NCI-H446 (cell line): Measurements from ENCODE around the gene PEF1.

Experiments
- DNase-seq, 2 experiments: peaks; one replicate each; lab custom pipeline; 2025; lab: John Stamatoyannopoulos, UW

Gene PEF1

DNA sequence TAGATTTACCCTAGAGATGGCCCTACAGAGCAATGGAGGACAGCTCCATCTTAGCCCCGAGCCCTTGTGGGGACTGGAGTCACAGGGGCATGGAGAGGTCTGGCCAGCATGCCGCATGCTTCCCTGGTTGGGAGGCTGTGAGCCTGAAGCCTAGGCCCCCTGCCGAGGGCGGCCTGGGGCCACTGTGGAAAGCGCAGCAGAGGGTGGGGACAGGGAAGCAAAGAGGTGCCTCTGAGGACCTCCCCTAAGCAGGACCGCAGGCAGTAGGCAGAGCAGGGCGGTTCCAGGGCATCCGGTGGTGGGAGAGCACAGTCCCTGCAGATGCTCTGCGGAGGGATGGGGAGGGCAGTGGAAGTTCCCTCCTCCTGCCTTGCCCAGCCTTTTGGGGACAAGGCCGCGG, 26.5 kb upstream of the PEF1 start:
- DNase-seq: no peak

DNA sequence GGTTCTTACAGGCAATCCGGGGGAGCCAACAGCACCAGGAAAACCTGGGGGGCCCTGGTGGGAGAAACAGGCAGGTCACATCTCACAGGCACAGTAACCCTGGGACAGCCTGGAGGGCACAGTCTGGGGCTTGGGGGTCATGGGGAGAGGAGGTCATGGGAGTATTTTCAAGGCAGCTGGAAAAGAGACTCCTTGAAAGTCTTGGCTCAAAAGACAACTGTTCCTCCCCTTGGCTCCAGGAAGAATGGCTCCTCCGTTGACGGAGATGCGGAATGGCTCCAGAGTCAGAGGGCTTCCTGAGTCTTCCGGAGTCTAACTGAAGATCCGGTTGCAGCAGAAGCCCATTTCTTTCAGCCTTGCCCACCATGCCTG, 25.9 kb upstream of the PEF1 start:
- peak in 1 of 2 experiments; percentile 31 for DNase-seq

DNA sequence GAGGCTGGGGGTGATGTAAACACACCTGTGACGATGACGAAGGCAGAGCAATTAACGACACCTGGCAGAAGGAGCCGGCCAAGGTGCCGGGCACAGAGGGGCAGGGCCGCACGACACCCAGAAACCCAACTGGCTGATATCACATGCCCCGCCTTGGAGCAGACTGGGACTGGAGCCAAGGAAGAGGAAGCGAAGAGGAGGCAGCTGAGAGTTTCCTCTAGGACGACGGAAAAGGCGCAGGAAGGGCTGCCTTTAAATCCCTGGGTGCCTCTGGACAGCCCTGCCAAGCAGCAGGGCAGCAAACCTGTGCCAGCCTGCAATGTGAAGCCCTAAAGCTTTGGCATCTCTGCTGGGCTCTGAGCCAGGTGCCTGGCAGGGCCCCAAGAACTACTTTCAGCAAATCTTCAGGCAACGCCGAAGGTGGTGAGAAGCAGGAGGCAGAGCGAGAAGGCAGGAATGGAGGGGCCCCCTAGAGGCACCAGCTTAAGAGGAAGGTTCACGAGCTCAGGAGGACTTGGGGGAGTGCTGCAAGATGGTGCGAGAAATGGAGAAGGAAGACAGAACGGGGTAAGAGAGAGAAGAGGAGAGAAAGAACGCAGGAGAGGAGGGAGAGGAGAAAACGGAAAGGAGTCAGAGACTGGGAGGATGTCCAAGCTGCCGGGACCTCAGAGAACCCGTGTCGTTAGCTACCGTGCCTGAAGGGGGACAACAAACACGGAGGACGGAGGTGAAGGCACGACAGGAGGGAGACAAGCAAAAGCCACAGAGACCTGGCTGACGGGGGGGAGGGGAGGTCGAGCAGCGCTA, 25.3 kb upstream of the PEF1 start:
- DNase-seq: peak; percentile 95 to 99

DNA sequence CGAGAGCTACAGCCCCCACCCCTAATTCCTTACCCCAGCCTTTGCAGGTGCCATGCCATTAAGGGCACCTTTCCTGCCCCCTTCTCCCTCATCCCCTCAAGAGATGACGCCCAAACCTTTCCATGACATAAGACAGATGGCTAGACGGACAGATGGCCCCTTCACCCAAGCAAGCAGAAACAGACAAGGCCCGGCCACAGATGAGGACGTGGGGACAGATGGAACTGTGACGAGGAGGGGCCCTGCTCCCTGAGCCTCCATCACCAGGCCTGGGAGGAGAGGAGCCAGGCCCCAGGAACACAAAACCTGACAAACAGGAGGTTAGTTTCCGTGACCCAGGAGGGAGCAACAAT, 24.7 kb upstream of the PEF1 start:
- peak; percentile 81 to 85 for DNase-seq

DNA sequence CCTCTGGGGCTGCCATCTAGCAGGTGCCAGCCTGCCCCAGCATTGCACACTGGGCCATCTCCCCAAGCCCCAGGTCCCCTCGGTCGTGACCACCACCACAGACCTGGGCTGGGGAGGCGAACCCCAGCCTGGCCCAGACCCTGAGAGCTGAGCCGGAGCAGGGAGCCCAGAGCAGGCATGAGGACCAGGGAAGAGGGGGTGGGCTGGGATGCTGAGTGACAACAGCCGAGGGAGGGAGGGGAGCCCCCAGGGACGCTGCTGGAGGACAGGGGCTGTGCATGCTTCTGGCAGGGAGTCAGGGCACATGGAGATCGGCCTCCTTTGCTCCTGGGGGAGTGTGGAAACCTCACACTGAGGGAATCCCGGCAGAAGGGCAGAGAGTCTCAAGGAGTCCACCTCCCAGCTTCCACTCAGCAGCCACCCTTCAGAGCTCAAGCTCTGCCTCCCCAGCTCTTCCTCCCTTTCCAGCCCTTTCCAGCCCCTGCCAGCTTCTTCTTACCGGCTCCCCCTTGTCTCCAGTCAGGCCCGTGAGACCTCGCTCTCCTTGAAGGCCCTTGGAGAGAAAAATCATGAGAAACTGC, 23.7 kb upstream of the PEF1 start:
- DNase-seq: no peak

DNA sequence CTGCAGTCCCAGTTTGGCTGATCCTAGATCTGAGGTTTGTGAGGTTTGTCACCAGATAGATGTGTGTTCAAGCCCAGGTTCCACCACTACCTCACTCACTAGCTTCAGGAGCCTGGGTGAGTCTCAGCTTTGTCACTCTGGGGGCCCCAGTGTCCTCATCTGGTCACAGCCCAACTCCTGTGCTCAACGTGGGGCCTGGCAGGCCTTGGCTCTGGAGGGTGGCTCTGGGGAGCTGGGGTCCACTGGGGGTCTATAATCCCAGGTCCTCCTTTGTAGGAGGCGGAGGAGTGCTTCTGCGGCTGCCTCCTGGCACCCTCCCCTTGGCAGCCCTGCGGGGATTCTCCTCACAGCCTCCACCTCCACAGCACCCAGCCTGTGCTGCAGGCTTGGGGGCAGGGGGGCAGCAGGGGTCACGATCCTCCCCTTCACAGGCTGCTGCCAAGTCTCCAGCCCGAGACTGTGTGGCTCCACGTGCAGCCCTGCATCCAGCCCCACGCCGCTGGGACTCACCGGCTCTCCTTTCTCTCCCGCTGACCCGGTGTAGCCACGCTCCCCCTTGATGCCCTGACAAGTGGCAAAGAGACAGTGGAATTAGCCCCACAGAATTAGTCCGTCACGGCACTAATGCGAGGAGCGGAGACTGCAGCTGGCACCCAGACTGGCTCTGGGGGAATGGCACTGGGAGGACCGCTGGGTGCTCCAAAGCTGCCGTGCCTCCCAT, 22.5 kb upstream of the PEF1 start:
- DNase-seq: no peak

DNA sequence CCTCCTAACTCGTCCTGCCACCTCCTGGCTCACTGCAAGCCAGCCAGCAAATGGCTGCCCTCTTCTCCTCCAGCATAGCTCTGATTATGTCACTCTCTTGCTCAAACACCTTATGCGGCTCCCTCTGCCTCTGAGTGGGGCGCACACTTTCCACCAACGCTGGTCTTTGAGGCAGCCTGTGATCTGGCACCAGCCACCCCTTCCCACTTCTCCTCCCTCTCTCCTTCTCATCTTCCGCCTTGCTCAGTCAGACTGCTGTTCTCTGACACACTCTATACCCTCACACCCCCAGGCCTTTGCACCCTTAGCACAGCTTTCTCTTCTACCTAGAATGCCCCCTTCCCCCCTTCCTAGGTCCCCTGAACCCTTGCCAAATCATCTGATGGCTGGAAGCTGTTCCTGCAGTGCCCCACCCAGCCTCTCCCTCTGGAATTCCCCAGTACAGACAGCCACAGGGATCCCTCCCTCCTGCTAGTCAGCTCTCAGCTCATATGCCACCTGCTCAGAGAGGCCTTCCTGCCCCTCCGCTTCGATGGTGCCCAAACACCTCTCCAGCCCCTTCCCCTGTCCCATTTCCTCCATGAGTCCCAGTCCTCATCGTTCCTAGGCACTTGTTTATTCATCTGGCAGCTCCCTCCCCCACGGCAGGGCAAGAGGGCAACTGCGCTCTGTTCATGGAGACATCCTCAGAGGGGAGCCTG, 21.7 kb upstream of the PEF1 start:
- DNase-seq: peak in 1 of 2 experiments; percentile 36

DNA sequence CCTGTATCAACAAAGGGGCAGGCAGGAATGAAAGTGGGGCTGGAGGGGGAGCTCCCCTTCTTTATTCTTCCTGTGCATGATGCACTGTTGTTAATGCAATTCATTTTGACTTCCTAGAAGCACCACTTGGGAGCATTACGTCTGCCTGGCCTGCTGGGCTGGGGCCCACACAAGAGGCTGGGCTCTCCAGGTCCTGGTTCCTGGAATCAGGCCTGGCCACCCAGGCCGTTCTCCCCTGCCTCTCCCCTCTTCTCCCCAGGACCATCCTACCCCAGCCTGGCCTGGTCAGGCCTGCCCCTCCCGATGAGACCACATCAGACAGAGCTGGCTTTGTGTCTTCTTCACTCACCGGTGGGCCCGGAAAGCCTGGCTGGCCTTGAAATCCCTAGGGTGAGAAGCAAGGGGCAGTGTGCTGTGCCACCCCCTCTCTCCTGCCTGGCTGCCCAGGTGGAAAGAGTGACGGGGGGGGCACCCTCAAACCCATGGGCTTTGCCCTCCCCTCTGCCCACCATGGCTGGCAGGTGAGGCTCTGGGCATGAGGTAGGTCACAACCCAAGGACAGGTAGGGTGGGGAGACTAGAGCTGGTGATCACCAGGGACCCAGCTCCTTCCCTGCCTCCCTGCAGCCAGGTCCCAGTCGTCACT, 20.7 kb upstream of the PEF1 start:
- DNase-seq: no peak

DNA sequence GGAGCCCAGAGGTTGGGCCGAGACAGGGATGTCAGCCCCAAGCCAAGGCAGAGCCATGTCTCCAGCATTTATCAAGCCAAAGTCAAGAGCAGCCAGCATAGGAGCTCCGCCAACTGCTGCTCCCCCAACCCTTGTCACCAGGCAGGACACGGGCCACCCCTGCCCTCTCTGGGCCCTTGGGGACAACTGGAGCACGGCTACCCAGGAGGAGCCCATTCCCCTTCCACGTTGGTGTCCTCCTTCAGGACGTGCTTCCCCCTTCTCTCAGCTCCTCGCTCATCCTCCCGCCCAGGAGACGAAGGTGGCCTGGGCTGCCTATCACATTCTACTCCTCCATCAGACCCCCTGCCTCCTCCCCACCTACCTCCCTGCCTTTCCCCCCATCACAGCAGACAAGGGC, 19.9 kb upstream of the PEF1 start:
- no peak for DNase-seq

DNA sequence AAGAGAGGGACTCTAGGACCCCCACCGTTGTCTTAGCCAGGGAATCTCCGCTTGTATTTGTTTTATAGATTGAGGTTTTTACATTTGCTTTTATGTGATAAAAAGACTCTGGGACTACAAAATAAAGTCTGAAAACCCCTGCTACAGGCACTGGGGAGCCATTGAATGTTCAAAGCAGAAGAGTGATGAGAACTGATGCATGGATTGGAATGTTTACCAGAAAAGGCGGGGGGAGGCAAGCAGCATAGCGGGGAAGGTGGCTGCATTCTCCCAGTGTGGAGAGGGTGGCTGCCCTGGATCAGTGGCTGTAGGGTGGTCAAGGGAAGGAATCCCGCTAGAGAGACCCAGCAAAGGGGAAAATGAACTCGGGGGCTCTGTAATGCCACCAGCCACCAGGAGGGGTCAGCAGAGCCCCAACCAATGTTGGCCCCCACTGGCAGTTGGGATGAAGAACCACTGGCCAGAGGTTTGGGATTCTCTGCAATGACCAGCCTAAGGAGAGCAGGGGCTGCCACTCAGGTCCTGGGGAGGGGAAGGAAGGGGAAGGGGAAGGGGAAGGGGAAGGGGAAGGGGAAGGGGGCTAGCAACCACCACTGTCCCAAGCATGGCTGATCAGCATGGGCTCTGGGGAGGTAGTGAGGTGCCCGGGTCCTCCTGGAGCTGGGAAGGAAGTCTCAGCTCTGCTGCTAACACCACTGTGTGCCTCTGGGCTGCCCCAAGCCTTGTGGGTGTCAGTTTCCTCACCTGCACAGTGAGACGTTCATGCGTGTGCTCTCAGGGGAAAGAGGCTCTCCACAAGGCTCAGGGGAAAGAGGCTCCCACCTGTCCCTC, 19.2 kb upstream of the PEF1 start:
- DNase-seq: peak; percentile 26 to 47

DNA sequence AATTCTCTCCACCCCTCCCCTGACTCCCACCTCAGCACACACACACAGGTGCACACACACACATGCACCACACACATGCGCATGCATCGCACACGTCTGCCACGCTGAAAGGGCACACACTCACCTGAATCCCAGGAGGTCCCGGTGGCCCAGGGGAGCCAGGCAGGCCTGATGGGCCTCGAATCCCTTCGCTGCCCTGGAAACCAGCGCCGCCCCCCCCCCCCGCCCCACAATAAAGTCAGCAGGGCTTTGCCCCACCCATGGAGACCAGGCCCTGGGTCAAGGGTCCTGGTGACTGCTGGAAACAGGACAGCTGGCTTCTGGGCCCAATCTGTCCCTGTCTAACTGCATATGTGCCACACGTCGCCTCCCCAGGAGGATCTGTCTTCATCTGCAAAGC, 17.8 kb upstream of the PEF1 start:
- DNase-seq: no peak

DNA sequence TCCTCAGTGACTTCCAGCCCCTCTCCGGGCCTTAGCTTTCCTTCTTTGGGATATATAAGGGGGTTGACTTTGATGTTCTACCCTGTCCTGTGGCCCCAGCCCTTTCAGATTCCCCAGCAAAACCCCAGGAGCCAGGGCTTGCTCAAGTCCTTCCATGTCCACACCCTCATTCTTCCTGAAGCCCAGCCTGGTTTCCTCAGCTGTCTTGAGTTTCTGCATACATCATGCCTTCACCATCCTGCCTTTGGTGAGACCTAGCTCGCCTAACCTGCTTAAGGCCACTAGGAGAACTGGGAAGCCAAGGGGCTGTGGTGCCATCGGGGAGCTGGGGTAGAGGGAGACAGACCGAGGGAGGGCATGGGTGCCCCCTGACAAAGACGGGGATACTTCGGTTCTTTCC, 17.2 kb upstream of the PEF1 start:
- no peak for DNase-seq

DNA sequence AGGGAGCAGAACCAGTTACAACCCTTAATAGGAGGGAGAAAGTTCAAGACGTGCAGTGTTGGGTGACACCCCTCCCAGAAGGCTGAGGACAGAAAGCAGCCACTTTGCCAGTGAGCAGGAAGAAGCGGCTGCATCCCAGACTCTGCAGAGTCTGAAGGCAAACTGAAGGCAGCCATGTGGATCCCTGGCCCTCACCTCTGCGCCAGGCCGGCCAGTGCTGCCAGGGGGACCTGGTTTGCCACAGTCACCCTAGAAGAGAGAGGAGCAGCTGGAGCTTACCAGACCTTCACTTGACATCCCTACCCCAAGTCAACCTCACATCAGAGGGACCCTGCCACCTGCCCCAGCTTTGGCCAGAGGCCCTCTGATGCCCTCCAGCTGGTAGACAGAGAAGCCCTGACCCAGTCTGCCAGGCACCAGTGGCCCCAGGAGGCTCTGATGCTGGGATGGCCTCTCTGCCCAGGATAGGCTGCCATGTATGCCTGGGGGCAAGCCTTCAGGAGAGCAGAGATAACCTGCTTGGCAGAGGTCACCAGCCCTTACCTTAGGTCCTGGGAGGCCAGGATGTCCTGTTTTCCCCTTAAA, 16.3 kb upstream of the PEF1 start:
- no peak for DNase-seq

DNA sequence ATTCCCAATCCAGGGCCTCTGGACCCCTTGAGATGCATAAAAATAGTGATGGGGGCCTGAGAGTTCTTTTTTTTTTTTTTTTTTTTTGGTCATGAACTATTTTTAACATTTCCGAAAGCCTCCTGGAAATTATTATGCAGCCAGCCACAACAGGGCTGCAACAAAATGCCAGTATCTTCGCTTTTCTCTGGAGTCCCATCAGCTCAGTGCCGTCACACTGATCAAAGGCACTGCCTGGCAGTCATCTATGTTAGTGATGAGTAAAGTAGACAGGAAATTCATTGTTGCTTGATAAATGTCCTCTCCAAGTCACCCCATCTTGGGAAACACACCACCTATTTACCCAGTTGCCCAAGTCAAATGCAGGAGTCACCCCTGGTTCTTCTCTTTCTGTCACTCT, 15.2 kb upstream of the PEF1 start:
- DNase-seq: no peak

DNA sequence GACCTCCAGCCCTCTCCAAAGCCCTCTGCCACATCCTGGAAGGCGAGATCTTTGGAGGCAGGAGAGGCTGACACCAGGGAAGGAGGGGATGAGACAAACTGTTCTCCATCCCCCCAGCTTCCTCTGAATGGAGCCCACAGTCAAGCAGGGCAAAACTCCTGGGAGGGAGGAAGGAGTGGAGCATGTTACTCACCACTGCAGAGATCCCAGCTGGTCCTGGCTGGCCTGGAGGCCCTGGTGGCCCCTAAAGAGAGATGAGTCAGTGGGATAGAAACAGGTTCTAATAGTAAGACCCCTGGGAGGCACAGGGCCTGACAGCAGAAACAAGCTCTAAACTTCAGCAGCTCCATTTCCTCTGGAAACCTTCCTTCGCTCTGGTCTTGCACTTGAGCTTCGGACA, 14.0 kb upstream of the PEF1 start:
- no peak for DNase-seq

DNA sequence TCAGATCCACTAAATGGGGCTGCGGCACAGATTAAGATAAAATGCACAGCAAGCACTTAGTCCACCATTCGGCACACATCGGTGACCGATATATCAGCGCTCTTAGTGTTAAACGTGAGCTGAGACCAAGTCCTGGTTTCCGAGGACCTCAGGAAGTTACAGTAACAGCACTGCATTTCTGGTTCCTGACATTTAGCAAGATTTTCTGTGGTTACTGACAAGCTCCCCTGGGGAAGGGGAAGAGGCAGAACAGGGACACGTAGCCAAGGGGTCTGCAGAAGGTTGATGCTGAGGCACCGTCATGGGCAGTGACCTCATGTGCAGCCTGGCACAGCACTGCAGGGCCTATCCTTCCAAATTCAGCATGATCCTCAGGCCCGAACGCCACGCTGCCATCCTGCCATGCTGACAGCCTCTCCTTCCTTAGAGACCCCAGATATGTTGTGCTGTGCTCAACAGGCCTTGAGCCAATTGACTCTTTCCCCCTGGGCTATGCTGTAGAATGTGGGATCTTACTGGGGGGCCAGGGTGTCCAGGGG, 13.4 kb upstream of the PEF1 start:
- no peak for DNase-seq

DNA sequence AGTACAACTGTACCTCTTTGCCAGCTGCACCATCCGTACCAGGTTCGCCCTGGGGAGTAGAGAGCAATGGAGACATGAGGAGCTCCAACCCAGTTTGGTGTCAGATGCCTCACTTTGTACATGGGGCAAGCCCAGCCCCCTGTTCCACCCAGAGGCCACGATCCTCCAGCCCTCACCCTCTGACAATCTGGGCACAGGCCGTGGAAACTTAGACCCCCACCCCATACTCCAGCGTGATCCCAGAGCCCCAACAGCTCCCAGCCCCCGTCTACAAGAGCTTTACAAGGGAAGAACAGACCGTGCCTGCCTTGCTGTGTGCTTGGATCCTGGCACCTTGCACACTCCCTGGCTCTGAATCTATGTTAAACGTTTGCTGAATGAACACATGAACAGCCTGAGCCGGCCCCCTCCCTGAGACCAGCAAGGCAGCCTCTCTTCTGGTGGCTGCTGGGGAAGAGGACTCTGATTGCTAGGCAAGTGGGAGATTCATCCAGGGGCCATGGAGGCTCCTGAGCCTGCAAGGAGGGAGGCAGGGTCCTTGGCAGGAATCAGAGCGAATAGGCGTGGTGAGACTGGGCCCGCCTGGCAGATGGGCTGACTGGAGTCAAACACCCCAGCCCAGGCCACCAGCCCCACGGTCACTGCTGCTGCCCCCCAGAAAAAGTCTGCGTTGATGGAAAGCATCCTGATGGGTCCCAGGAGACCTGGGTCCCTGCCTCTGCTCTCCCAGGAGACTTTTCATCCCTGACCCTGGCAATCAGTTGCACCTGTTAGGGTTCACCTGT, 12.5 kb upstream of the PEF1 start:
- DNase-seq: no peak

DNA sequence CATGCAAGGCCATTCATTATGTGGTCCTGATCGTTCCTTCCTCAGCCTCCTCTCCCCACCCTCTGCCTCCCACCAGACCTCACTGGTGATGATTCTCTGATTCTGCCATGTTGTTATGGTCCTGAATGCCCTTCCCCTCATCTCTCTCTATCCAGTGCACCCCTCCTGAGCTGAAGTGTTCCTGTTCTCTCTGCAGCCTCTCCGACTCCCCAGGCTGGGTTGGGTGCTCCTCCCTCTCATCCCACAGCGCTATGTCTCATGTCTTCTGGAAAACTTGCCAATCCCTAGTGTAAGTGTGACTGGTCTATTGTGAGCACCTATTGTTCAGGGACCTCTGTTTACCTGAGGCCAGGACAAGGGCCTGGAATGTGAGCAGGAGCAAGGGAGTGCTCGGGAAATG, 11.1 kb upstream of the PEF1 start:
- no peak for DNase-seq

DNA sequence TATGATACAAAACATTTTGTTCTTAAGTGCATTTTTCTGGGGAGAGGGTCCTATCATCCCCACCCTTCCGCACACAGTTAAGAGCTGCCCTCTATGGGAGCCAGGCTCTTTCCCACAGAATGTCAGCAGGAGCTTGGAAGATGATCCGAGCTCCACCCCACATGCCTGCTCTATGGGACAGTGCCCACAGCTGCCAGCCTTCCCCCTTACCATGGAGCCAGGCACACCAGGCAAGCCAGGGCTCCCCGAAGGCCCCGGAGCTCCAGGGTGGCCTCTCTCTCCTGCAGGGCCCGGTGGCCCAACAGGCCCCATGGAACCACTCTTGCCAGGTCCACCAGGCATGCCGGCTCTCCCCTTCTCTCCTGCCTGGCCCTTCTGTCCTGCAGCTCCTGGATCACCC, 10.4 kb upstream of the PEF1 start:
- no peak for DNase-seq

DNA sequence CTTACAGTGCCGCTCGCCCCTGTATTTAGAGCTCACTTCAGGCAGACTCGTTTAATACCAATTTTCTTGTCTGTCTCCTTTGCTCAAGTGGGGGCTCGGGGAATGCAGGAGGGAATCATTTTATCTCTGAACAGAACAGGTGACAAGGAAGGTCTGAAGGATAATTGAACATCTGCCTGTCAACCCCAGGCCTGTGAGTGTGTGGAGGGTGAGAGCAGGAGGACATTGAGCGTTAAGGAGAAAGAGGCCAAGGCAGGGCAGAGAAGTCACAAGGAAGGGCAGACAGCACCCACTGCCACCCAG, 9.7 kb upstream of the PEF1 start:
- no peak for DNase-seq
